Glomerular endothelial cell (primary cell): ENCODE measurements around the gene USP36. TPM values are rescaled to one million over a fixed set of nuclear protein-coding genes. Genes with fewer than 3 reads are reported as not detected.
A peak's percentile ranks its signal among the peaks of the same experiment; 100 is the strongest.
"Not testable (repeated sequence)": the region's sequence is repeated elsewhere in the genome, so short reads cannot be mapped to it uniquely, and the experiment has no call there.

ENCODE experiments used
- DNase-seq: peaks from one replicate; pipeline ENCODE4 v3.0.0-alpha.2; 2011; ENCODE audit warnings: low read depth, low spot score; ENCODE audit errors: extremely low read depth
- total RNA-seq: library from RNA; depleted of rRNA; stranded (reverse); fragments of >200 nt; gene quantifications from 2 replicates; pipeline ENCODE4 v1.2.3, GENCODE V29; 2015

Gene USP36
- total RNA-seq, 1 donor from 2014 or later, result 41.2 TPM

DNA sequence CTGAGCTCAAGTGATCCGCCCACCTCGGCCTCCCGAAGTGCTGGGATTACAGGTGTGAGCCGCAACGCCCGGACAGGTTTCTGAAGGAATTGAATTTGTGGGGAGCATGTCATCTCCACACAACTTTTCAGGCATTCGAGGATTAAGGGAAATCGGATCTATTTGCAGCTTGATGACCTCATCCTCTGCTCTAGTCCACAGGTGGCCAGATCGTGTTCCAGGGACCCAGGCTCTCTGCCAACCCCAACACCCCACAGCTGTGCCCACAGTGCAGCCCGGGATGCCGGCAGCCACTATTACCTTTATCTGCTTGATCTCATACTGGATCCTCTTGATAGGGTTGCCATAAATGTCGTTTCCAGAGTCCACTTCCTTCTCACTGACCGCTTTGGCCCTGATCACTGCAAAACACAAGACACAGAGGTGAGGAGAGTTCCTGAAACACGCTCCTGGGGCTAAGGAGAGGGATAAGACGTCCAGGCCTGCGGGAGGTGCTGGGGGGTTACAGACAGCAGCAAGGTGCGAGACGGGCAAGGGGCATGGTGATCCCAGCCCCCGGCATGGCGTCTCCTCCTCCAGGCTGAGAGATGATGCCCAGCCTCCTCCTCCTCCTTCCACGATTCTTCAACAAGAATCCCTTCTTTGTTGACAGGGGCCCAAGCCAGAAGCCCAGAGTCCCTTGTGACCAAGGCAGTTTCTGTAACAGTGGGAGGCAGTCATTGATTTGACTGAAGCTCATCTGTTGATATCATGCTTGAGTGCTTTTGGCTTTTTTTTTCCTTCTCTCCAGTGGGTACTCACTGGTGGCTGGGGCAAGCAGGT is 33.1 kb upstream of the USP36 start:
- DNase-seq, result no peak

DNA sequence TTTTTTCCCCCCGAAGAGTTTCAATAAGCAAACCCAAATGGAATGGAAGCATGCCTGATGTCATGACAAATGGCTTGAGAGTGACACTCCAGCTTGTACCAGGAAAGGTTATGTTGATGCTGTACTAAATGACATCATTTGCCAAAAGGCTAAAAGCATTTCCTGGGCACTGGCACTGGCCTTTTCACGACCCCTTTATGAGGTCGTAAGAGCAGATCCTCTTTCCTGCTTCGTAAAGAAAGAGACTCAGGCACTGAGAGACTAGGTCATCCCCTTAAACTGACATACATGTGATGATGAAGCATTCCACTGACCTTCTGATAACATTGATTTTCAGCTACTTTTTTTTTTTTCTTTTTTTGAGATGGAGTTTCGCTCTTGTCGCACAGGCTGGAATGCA is 31.9 kb upstream of the USP36 start:
- no peak for DNase-seq

DNA sequence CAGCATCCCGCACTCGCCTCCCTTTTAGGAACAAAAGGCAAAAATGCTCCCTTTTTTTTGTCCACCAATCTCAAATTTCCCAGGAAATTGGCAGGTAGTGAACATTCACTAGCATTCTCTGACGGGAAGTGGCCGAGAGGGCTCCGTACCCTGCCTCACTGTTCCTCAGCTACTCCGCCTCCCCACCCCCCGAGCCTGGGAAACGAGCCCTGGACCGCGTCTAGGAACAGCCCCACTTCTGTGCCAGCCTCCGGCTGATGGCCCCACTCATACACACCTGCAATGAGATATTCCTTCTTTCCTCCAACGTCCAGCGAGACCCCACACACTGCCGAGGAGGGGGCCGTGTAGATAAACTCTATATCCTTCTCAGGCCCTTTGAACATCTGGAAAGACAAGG is 30.0 kb upstream of the USP36 start:
- no peak for DNase-seq

DNA sequence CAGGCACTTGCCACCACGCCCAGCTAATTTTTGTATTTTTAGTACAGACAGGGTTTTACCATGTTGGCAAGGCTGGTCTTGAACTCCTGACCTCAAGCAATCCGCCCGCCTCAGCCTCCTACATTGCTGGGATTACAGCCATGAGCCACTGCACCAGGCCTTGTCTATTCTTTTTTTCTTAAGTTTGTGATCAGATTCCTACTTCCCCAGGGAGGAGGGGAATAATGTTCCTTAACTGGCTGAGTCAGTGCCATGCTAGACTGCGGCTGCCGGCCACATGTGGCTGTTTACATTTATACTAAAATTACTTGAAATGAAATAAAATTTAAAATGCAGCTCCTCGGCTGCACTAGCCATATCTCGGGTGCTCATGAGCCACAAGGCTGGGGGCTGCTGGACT is 27.8 kb upstream of the USP36 start:
- DNase-seq, result no peak

DNA sequence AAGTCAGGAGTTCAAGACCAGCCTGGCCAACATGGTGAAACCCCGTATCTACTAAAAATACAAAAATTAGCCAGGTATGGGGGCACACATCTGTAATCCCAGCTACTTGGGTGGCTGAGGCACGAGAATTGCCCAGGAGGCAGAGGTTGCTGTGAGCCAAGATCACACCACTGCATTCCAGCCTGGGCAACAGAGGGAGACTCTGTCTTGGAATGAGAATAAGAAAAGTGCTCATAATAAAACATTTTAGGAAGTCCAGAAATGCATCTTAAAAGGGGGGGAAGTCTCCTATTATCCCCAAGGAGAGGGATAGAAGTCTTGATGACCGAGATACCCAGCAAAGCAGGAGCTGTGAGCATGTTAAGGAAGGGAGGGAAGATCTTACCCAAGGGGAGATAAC is 26.4 kb upstream of the USP36 start:
- DNase-seq, result not testable (repeated sequence)

DNA sequence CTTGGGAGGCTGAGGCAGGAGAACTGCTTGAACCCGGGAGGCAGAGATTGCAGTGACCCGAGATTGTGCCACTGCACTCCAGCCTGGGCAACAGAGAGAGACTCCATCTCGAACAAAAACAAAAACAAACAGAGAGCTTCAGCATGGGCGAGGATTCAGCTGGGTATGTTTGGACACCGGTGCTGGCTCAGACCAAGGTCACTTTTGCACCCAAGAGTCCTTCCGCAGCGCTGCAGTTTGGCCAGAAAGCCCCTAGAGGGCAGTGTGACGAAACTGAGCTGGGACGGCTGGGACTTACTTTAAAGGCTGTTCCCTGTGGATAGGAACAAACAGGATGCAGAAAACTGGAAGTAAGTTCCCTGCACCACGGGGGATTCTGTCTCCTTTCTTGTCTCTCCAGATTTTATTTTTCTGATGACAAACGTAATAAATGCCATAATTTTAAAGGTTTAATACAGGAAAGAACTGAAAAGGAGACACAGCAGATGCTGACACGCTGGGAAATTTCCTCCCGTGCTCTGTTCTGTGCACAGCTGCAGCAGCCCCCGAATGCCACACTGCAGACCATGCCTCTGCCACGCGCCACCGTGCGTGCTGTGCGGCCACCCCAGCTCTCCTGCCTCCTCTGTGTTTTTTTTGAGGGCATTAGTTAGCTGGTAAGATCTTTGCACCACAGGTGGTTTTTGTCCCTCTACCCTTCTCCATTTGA is 25.2 kb upstream of the USP36 start:
- DNase-seq, result no peak

DNA sequence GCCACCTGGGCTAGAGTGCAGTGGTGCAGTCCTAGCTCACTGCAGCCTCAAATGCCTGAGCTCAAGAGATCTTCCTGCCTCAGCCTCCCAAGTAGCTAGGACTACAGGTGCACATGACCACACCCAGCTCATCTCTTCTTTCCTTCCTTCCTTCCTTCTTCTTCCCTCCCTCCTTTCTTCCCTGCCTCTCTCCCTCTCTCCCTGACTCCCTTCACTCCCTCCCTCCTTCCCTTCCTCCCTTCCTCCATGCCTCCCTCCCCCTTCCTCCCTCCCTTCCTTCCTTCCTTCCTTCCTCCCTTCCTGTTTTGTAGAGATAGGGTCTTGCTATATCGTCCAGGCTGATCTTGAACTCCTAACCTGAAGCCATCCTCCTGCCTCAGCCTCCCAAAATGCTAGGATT is 23.5 kb upstream of the USP36 start:
- no peak for DNase-seq

- peak; percentile 89 for DNase-seq
Measured at GRCh38 chr17:78862073-78863023, 21.7 kb upstream of the USP36 start.

- no peak for DNase-seq
Measured at GRCh38 chr17:78861229-78861628, 20.6 kb upstream of the USP36 start.

DNA sequence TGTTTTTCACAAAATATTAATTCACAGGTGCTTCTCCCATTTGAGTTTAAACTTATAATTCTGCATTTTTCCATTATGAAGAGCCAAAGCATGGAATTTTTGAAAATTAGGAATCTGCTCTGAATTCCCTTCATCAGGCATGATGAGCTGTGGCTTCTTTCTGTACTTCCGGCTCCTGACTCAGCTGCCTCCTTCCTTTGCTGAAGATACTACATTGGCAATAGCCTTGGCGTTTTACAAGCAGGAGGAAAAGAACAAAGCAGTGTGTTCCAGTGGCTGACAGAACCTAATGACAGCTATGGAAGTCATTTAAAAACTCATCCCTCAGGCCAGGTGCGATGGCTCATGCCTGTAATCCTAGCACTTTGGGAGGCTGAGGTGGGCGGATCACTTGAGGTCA is 18.4 kb upstream of the USP36 start:
- DNase-seq, result no peak

DNA sequence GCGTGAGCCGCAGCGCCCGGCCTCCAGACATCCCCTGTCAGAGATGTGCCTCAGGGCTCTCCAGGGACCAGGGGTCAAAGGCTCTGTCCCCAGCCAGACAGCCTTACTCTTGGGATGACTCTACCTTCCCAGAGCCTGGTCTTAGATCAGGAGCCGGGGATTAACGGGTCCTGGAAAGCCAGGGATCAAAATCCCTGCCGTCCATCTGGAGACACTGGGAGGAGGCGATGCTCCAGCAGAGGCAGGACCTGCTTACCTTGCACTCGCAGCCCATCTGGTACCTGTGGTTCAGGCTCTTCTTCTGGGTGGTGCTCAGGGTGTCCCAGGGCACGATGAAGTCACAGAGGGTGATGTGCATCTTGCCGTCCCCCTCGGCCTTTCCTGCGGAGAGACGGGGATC is 16.7 kb upstream of the USP36 start:
- DNase-seq, result no peak

GRCh38 chr17:78855561-78856165 is 15.0 kb upstream of the USP36 start:
- no peak for DNase-seq

GRCh38 chr17:78854508-78854907 is 13.9 kb upstream of the USP36 start:
- DNase-seq, result no peak

DNA sequence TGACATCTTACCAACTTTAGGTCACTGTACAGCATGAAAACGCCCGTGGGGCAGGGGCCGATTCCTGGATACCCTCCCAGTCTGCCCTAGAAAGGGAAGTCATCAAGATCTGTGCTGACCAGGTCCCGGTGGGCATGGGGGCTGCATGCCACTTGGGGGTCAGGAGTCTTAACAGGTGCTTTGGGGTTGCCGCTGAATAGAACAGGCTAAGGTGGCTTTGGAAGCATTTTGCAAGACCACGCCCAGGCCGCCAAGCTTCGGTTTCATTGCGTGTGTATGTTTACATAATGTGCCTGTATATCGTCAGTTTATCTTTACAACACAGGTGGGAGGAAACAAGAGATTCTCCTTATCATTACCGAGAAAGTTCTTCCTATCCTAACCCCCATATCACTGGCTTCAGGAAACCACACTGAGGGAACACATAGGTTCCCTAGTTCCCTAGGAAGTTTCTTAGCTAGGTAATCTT is 13.3 kb upstream of the USP36 start:
- DNase-seq, result no peak

- DNase-seq, result no peak
Measured at GRCh38 chr17:78852709-78853121, 12.1 kb upstream of the USP36 start.

- no peak for DNase-seq
Measured at GRCh38 chr17:78849026-78849425, 8.4 kb upstream of the USP36 start.

GRCh38 chr17:78847052-78847451 is 6.4 kb upstream of the USP36 start:
- DNase-seq, result no peak

DNA sequence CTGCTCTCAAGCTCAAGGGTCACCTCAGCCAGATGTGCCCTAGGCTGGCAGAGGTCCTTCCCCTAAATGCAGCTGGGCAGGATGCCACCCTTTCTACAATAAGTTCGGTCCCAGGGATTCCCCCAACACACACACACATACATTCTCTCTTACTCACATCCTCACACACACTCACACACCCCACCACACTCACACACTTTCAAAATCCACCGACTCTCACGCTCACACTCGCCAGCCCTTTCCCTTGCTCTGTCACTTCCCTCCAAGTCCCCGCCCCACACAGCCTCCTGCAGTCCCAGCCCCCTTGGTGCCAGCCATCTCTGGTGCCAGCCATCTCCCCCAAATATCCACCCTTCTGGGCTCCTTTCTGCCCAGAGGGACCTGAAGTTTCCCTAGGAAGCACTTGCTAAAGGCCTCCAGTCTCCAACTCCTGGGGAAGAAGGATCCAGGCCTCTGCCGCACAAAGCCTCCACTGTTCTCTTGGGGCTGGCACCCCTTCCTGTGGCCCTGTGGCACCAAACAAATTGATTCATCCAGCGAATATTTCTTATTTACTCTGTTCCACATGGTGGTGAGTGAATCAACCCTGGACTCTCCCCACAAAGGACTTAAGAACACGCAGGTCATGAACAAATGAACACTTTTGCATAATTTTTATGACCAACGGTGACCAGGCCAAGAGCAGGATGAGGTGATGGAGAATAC is 3.8 kb upstream of the USP36 start:
- no peak for DNase-seq

DNA sequence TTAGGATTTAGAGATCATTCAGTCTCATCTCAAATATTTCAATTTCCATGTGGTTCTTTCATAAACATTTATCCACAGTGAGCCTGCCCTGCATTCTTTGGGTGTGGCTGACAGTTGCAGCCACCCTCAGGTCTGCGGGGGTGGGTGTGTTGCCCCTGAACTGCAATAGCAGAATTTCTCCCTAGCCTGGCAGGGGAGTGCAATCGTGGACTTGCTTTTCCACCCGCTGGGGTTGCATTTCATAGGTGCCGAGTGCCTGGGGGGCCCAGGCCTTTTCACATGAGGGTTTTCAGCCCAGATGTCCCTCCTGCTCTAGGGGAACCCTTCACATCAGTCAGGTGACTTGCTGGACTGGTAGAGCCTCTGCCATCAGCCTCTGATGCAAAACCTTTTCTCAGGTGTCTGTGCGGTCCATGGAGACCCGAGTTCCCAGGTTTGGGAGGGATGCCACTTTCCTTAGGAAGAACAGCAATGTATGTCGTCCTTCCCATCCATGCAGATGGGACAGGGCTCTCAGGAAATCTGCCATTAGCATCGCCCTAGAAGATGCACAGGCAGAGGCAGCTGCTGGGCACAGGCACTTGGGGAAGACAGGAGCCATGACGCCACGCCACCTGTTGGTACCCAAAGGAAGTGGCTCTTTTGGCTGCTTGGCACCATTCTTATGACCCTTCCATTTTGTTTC is 2.4 kb upstream of the USP36 start:
- no peak for DNase-seq

GRCh38 chr17:78840530-78840779 is 159 bp downstream of the USP36 start:
- DNase-seq, result no peak
